NCI-H2081 (cell line): ENCODE measurements around the gene GRB14.
"Not testable (repeated sequence)": the region's sequence is repeated elsewhere in the genome, so short reads cannot be mapped to it uniquely, and the experiment has no call there.

Experiments used
- DNase-seq, 2 experiments: peaks; one replicate each; lab custom pipeline; 2025; lab: John Stamatoyannopoulos, UW

The GRB14 gene

GRCh38 chr2:164620873-164621763 lies at the start of gene GRB14:
GRB14 (minus strand) TSS chr2:164621482; CDS start chr2:164621309, 173 bp downstream.
- peak; percentile 61 to 79 for DNase-seq

GRCh38 chr2:164669291-164669690 lies 48.0 kb upstream of the GRB14 start:
- no peak for DNase-seq

GRCh38 chr2:164667566-164667965 lies 46.3 kb upstream of the GRB14 start:
- DNase-seq: no peak

- no peak for DNase-seq
These were observed 42.8 kb upstream of the GRB14 start for GRCh38 chr2:164664070-164664469.

- no peak for DNase-seq
These were observed 41.8 kb upstream of the GRB14 start for GRCh38 chr2:164662868-164663631.

GRCh38 chr2:164662066-164662465 lies 40.8 kb upstream of the GRB14 start:
- no peak for DNase-seq

- DNase-seq: peak in 1 of 2 experiments; percentile 64
These were observed 40.1 kb upstream of the GRB14 start for GRCh38 chr2:164661349-164661748.

- no peak for DNase-seq
These were observed 35.8 kb upstream of the GRB14 start for GRCh38 chr2:164657129-164657528.

GRCh38 chr2:164655750-164656149 lies 34.5 kb upstream of the GRB14 start:
- no peak for DNase-seq

- no peak for DNase-seq
These were observed 34.1 kb upstream of the GRB14 start for GRCh38 chr2:164655336-164655735.

- DNase-seq: no peak
These were observed 30.1 kb upstream of the GRB14 start for GRCh38 chr2:164651361-164651760.

GRCh38 chr2:164644036-164644700 lies 22.9 kb upstream of the GRB14 start:
- DNase-seq: no peak

GRCh38 chr2:164642946-164643555 lies 21.8 kb upstream of the GRB14 start:
- DNase-seq: no peak

- no peak for DNase-seq
These were observed 21.0 kb upstream of the GRB14 start for GRCh38 chr2:164642268-164642667.

- DNase-seq: not testable (repeated sequence)
These were observed 7.0 kb upstream of the GRB14 start for GRCh38 chr2:164628319-164628718.

- no peak for DNase-seq
These were observed 4.2 kb upstream of the GRB14 start for GRCh38 chr2:164625378-164625971.

- DNase-seq: no peak
These were observed 3.0 kb upstream of the GRB14 start for GRCh38 chr2:164624316-164624715.

- DNase-seq: no peak
These were observed 1.2 kb upstream of the GRB14 start for GRCh38 chr2:164622338-164623106.

- DNase-seq: peak; percentile 8 to 37
These were observed 453 bp upstream of the GRB14 start for GRCh38 chr2:164621764-164622105.

GRCh38 chr2:164620457-164620856 lies 825 bp downstream of the GRB14 start:
- no peak for DNase-seq

- no peak for DNase-seq
These were observed 3.8 kb downstream of the GRB14 start for GRCh38 chr2:164617466-164617865.
